Loucy (cell line): Measurements from ENCODE around the gene OR14I1.

ENCODE experiments used
- CTCF ChIP-seq: fragments of 200-600 bp; sonication (generic); conservative IDR thresholded peaks from 2 replicates; pipeline ENCODE4 v1.5.1; 2014; ENCODE audit warnings: mild to moderate bottlenecking, antibody characterized with exemption, low read length
- EZH2phosphoT487 ChIP-seq: fragments of 200-600 bp; IDR thresholded peaks from 2 replicates; pipeline ENCODE4 v1.6.1; 2018; ENCODE audit warnings: antibody characterized with exemption, mild to moderate bottlenecking, moderate library complexity, borderline replicate concordance

GRCh38 chr1:248699099-248699498 is 3.5 kb downstream of the OR14I1 start:
- no peak for TF ChIP-seq CTCF
- TF ChIP-seq EZH2phosphoT487, result no peak
